GM12801 (cell line): ENCODE measurements around the gene RGL1.

ENCODE experiments used
- TF ChIP-seq, protein P1 (sequence below): IDR thresholded peaks from one replicate; pipeline ENCODE4 v1.5.1; 2011; ENCODE audit warnings: control low read depth; ENCODE audit not compliant: insufficient read length; ENCODE audit errors: extremely low read depth

The RGL1 gene

DNA sequence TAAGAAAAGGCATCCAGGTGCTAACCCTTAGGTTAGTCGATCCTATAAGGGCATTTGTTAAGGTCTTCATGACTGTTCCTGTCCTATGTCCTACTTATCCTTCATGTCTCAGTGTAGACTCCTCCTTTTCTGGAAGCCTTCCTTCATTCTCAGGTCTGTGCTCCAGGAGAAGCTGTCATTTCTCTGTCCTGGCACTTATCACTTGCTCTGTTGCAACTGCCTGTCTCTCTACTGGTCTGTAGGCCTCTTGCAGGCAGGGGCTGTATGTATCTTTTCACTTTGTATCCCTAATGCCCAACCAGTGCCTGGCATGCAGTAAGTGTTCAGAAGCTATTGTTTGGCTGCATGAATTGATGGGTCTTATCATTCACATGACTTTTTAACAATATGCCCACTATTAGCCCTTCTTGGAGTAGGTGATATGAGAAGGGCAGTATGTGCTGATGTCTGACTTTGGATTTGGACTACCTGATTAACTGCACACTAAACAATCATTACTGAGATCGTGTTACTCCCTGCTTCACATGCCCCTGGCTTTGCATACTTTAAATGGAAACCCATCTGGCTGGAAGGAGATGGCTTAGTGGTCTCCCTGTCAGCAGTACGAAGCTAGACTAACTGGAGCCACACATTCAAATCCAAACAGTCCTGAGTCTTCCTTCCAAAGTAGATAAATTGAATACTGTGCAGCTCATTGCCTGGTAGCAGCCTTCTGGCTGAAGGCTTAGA, 88.8 kb downstream of the RGL1 start:
- TF ChIP-seq, protein P1, sequence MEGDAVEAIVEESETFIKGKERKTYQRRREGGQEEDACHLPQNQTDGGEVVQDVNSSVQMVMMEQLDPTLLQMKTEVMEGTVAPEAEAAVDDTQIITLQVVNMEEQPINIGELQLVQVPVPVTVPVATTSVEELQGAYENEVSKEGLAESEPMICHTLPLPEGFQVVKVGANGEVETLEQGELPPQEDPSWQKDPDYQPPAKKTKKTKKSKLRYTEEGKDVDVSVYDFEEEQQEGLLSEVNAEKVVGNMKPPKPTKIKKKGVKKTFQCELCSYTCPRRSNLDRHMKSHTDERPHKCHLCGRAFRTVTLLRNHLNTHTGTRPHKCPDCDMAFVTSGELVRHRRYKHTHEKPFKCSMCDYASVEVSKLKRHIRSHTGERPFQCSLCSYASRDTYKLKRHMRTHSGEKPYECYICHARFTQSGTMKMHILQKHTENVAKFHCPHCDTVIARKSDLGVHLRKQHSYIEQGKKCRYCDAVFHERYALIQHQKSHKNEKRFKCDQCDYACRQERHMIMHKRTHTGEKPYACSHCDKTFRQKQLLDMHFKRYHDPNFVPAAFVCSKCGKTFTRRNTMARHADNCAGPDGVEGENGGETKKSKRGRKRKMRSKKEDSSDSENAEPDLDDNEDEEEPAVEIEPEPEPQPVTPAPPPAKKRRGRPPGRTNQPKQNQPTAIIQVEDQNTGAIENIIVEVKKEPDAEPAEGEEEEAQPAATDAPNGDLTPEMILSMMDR: no peak

DNA sequence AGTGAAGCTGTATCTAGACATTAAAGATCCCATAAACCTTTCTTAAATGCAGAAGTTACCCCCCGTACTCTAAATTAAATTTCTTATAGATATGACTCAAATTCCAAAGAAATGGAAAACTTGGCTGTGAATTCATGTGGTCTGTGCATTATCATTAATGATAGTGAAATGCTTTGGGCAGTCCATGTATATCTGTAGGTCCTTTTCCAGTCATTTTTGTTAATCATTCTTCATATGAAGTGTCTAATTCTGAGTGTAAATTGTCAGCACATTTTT, 89.3 kb downstream of the RGL1 start:
- TF ChIP-seq, protein P1: no peak

DNA sequence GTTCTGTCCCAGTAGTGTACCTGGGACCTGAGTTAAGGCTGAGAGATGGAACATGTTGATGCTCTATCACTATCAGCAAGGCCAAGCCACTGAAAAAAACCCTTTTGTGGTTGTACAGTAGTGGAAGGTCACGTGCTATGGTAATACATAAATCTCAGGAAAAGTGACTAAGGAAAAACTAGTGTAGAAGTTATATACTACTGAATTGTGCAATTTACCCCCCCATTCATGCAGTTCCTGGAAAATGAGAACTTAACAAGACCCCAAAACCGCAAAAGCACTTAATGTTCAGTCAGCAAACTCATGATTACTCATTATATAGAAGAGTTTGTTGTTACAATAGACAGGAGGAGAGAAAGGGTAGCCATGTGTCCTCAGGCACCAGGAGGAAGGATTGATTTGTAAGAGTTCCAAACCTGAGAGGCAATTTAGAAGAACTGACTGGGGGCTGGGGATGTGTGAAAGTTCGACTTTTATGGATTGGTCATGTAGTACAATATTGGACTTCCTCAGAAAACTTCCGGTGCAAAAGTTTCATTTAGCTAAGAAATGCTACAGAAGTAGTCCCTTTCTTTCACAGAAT, 91.6 kb downstream of the RGL1 start:
- TF ChIP-seq, protein P1: no peak

DNA sequence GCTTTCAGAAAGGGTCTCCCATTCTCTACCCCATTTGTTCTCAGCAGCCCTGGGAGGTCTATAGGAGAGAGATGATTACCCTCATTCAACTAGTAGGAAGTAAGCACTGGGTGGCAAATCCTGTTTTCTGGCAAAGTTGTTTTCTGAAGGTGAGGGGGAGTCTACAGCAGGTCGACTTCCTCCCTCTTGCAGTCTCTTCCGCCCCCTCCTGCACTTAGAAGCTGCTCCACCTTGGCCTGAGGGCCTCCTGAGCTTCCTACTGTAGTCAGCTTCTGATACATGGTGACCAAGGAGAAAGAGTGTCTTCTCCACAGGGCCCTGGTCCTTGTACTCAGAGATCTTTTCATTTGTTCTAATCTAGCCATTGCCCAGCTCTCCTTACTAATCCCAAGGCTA, 93.1 kb downstream of the RGL1 start:
- TF ChIP-seq, protein P1: no peak

DNA sequence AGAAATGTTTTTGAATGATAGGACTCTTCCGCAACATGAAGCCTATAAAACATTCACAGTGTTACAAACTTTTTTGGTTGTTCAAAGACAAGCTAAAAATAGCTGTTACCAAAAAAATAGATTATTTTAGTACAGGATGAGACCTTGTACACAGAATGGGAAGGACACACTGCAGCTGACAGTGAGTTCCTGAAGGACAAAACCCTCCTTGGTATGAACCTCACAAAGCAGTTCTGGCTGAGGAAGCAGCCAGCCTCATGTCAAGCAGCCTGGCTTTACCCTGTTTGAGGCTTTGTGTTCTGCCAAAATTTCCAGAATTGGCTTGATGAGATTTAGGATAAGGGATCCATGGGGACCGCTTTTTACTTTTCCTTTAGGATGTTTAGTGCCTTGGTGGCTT, 93.7 kb downstream of the RGL1 start:
- TF ChIP-seq, protein P1: no peak

DNA sequence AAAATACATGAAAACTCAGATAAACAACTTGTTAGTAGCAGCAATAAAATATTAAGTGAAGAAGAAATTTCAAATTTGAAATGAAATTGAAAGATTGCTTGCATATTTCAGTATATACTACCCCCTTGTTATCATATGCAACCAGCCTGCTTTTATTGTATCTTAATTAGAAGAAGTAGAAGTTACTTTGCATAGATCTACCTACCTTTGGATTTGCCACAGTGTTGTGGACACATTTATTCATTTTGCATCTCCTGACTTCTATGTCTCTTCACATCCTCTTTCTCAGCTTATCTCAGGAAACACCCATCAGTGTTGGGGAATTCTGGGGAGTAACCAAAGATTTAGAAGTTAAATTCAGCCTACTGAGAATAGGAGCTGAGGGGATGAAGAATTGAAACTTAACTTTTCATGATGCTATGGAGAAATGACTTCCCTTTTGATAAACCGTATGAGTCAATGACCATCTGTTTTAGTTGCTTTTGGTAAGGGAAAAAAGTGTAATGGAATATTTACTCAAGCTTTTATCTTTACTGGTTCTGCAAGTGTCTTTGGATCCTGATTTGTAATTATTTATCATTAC, 96.9 kb downstream of the RGL1 start:
- TF ChIP-seq, protein P1: no peak

DNA sequence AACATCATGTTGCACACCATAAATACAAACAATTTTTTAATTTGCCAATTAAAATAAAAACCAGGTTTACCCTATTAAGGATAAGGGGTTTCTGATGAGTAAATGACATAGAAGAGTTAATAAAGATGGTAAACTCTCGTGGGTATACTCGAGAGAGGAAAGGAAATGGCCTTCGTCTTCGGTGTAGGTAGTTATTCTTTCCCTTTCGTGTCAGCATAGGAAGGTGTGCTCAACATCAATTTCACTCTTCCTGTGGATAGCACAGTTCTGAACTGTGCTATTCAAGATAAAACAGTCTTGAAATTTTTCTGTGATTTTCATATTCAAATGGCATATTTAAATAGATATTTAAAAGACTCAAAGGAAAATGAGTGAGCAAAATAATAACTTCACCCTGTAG, 98.2 kb downstream of the RGL1 start:
- TF ChIP-seq, protein P1: no peak
